Tibial nerve (tissue), 4 donors: ENCODE results near the gene DCTD. TPM values are rescaled to one million over a fixed set of nuclear protein-coding genes. Genes with fewer than 3 reads are reported as not detected.

Source experiments
- DNase-seq, 2 donors: peaks; one replicate each; pipeline ENCODE4 v3.0.0-alpha.2; 2019; ENCODE audit warnings: low spot score in 2 of 2
- H3K27ac ChIP-seq, 4 donors: fragments of 200-600 bp; sonication (generic) in 3 of 4; one replicate each; pipeline ENCODE4 v1.5.1; 2017 to 2019; ENCODE audit warnings: mild to moderate bottlenecking in 1 of 4
- H3K27me3 ChIP-seq, 2 donors: fragments of 200-600 bp; sonication (generic) in 1 of 2; one replicate each; pipeline versions ENCODE4 v1.5.1 to v1.6.0; 2017 to 2019
- H3K36me3 ChIP-seq, 3 donors: fragments of 200-600 bp; sonication (generic); one replicate each; pipeline ENCODE4 v1.5.1; 2018 to 2019
- H3K4me1 ChIP-seq, 4 donors: fragments of 200-600 bp; sonication (generic) in 3 of 4; one replicate each; pipeline ENCODE4 v1.5.1; 2017 to 2019
- H3K4me3 ChIP-seq, 4 donors: fragments of 200-600 bp; sonication (generic) in 3 of 4; one replicate each; pipeline ENCODE4 v1.5.1; 2017 to 2019; ENCODE audit warnings: mild to moderate bottlenecking in 1 of 4, moderate library complexity in 1 of 4
- H3K9me3 ChIP-seq, 4 donors: fragments of 200-600 bp; sonication (generic) in 3 of 4; one replicate each; pipeline ENCODE4 v1.5.1; 2017 to 2019
- EP300 ChIP-seq, 2 donors: sonication (generic); formaldehyde crosslinking; IDR thresholded peaks; one replicate each; pipeline ENCODE4 v1.6.1; 2017; ENCODE audit warnings: antibody characterized with exemption in 2 of 2, mild to moderate bottlenecking in 1 of 2
- POLR2A ChIP-seq, 2 donors: fragments of 450-650 bp; IDR thresholded peaks; one replicate each; pipeline ENCODE4 v1.6.1; 2017; ENCODE audit warnings: antibody characterized with exemption in 2 of 2, mild to moderate bottlenecking in 2 of 2, moderate library complexity in 2 of 2
- WGBS, 2 donors: methylation state at CpG; one replicate each; pipeline ENCODE4 v1.1.5; 2018; 5-methylcytosine and 5-hydroxymethylcytosine counted together
- total RNA-seq, 4 donors: library from RNA; depleted of rRNA; stranded (reverse); fragments of >200 nt; gene quantifications; one replicate each; pipeline ENCODE4 v1.1.0, GENCODE V29; 2016
- TF ChIP-seq, protein P1 (sequence below), 5 experiments: fragments of 200-600 bp in 3 of 5; fragments of 450-650 bp in 2 of 5; sonication (generic) in 3 of 5; IDR thresholded peaks; one replicate each; pipeline ENCODE4 v1.5.1; 2016 to 2019; ENCODE audit warnings: antibody characterized with exemption in 5 of 5, mild to moderate bottlenecking in 3 of 5, moderate library complexity in 2 of 5

Gene DCTD
- total RNA-seq, 4 donors from 2014 or later = 50.4 to 76.3 (median 55.8) TPM

DNA sequence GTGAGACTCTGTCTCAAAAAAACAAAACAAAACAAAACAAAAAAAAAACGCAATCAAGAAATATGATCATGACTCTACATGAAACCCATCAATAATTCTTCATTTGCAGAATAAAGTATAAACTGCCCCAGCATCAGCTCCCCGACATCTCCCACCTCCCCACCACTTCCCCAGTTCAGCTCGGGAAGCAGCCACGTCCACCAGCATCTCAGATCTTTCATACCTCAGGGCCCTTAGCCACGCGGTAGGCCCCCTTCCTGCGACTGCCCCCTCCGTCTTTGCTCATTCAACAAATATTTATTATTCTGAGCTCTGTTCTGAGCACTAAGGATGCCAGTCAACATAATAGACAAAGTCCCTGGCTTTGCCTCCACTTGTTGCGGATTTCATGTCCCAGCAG, 45.6 kb downstream of the DCTD start:
- Histone ChIP-seq H3K4me3 (no peak overlapping the region), H3K27me3 (no peaks in the 10 kb centered on the region), H3K36me3 (peaks cover 0 to 28% (median 0%) of the 10 kb centered on the region in 3 donors), H3K27ac (no peak overlapping the region), H3K9me3 (no peaks in the 10 kb centered on the region), H3K4me1 (no peaks in the 10 kb centered on the region)
- no peak for DNase-seq
- no peak for TF ChIP-seq EP300 (IDR thresholded peaks at IDR 0.05)
- no peak for TF ChIP-seq POLR2A (IDR thresholded peaks at IDR 0.05)
- TF ChIP-seq, protein P1, sequence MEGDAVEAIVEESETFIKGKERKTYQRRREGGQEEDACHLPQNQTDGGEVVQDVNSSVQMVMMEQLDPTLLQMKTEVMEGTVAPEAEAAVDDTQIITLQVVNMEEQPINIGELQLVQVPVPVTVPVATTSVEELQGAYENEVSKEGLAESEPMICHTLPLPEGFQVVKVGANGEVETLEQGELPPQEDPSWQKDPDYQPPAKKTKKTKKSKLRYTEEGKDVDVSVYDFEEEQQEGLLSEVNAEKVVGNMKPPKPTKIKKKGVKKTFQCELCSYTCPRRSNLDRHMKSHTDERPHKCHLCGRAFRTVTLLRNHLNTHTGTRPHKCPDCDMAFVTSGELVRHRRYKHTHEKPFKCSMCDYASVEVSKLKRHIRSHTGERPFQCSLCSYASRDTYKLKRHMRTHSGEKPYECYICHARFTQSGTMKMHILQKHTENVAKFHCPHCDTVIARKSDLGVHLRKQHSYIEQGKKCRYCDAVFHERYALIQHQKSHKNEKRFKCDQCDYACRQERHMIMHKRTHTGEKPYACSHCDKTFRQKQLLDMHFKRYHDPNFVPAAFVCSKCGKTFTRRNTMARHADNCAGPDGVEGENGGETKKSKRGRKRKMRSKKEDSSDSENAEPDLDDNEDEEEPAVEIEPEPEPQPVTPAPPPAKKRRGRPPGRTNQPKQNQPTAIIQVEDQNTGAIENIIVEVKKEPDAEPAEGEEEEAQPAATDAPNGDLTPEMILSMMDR (IDR thresholded peaks at IDR 0.05) = no peak
- 74 to 76% methylated on average over 9 of the region's 9 CpGs for WGBS, 2 donors

DNA sequence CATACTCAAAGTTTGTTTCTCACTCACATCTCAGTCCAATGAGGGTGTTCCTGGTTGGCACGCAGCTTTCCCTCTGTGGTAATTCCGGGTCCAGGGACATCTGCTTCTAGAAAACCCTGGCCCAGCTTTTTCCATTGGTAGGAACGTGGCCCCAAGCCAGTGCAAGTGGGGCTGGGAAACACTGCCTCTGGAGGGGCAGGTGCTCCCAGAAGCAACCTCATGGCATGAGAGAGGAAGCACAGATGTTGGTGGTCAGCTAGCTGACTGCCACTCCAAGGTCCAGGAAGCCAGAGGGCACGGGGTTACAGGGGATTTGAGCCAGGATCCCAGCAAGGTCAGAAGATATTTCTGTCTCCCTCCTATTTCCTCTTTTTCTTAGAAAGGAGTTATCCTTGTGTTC, 47.5 kb downstream of the DCTD start:
- H3K4me3 ChIP-seq = no peak overlapping the region
- H3K27ac ChIP-seq = no peak overlapping the region
- no peaks in the 10 kb centered on the region for H3K4me1 ChIP-seq
- no peak for DNase-seq
- peaks cover 0 to 13% (median 0%) of the 10 kb centered on the region in 3 donors for H3K36me3 ChIP-seq
- no peaks in the 10 kb centered on the region for H3K9me3 ChIP-seq
- TF ChIP-seq, protein P1 (IDR thresholded peaks at IDR 0.05) = no peak
- no peak for TF ChIP-seq POLR2A (IDR thresholded peaks at IDR 0.05)
- TF ChIP-seq EP300 (IDR thresholded peaks at IDR 0.05) = no peak
- no peaks in the 10 kb centered on the region for H3K27me3 ChIP-seq
- WGBS, 2 donors = 73 to 85% methylated on average over 4 of the region's 4 CpGs

DNA sequence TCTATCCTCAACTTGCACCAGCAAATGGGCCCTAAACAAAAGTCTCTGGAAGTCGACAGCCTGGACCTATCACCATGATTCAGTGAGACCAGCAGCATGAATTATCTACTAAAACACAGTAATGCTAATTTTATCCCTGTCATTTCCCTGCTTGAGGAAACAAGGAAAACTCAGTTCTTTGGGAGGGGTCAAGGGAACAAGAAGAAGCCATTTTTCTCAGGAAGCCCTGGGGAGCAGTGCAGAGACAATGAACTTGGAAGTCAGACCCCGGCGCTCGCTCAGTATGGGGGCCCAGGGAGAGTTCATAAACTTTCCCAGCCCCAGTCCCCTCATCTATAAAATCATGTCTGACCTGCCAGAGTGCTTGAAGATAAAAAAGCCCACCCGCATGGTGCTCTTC, 50.4 kb downstream of the DCTD start:
- Histone ChIP-seq H3K27ac (no peak overlapping the region), H3K4me3 (no peak overlapping the region), H3K27me3 (no peaks in the 10 kb centered on the region), H3K36me3 (peaks cover 0 to under 1% (median 0%) of the 10 kb centered on the region in 3 donors), H3K9me3 (no peaks in the 10 kb centered on the region), H3K4me1 (no peaks in the 10 kb centered on the region)
- no peak for TF ChIP-seq POLR2A (IDR thresholded peaks at IDR 0.05)
- TF ChIP-seq, protein P1 (IDR thresholded peaks at IDR 0.05) = no peak
- TF ChIP-seq EP300 (IDR thresholded peaks at IDR 0.05) = no peak
- 43 to 54% methylated on average over 5 of the region's 5 CpGs for WGBS, 2 donors
- DNase-seq = no peak

- H3K9me3 ChIP-seq = peaks cover 0 to 11% (median 0%) of the 10 kb centered on the region in 4 donors
- DNase-seq = no peak
- H3K4me1 ChIP-seq = no peaks in the 10 kb centered on the region
- H3K4me3 ChIP-seq = no peak overlapping the region
- WGBS, 2 donors = 82 to 88% methylated on average over 6 of the region's 6 CpGs
- H3K27me3 ChIP-seq = no peaks in the 10 kb centered on the region
- TF ChIP-seq EP300 (IDR thresholded peaks at IDR 0.05) = no peak
- no peak for TF ChIP-seq POLR2A (IDR thresholded peaks at IDR 0.05)
- TF ChIP-seq, protein P1 (IDR thresholded peaks at IDR 0.05) = no peak
- no peak overlapping the region for H3K27ac ChIP-seq
- H3K36me3 ChIP-seq = no peaks in the 10 kb centered on the region
Measured at GRCh38 chr4:182863501-182863900, 53.7 kb downstream of the DCTD start.

DNA sequence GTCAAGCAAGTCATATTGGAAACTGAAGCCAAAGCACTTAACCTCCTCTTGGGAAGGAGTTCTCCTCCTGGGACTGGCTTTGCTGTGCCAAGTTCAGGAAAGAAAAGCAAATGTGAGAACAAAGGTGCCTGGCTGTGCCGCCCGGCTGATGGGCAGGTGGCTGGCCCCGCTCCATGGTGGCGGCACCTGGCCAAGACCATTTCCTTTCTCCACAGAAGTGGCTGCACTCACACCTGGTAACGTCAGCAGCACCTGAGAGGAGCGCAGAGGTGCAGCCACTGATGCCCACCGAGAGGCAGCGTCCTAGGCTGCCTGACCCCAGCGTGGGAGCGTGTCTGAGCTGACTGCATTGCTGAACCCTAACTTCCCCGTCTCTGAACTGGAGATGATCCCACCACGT, 54.3 kb downstream of the DCTD start:
- no peak for DNase-seq
- TF ChIP-seq EP300 (IDR thresholded peaks at IDR 0.05) (no peak), POLR2A (IDR thresholded peaks at IDR 0.05) (no peak)
- TF ChIP-seq, protein P1 (IDR thresholded peaks at IDR 0.05) = no peak
- Histone ChIP-seq H3K9me3 (peaks cover 0 to 11% (median 0%) of the 10 kb centered on the region in 4 donors), H3K27me3 (no peaks in the 10 kb centered on the region), H3K4me3 (no peak overlapping the region), H3K27ac (no peak overlapping the region), H3K36me3 (no peaks in the 10 kb centered on the region), H3K4me1 (no peaks in the 10 kb centered on the region)
- 85 to 93% methylated on average over 12 of the region's 12 CpGs for WGBS, 2 donors
